H9 (cell line): ENCODE results near the gene MORC4. TPM values are rescaled to one million over a fixed set of nuclear protein-coding genes. Genes with fewer than 3 reads are reported as not detected.
A peak's percentile ranks its signal among the peaks of the same experiment; 100 is the strongest.

ENCODE experiments used
- DNase-seq: peaks from one replicate; pipeline ENCODE4 v3.0.0-alpha.2; 2017
- H2AFZ ChIP-seq: one replicate; pipeline ENCODE4 v1.6.1; 2013; ENCODE audit warnings: mild to moderate bottlenecking, low read length, control low read depth, moderate library complexity
- H2AK5ac ChIP-seq: 2 replicates; pipeline ENCODE4 v1.6.1; 2013; ENCODE audit warnings: low read length, control low read depth, mixed read lengths; ENCODE audit not compliant: insufficient read length
- H2BK120ac ChIP-seq: one replicate; pipeline ENCODE4 v1.6.1; 2013; ENCODE audit warnings: low read depth, mild to moderate bottlenecking, low read length, control low read depth, inconsistent platforms; ENCODE audit not compliant: poor library complexity, severe bottlenecking
- H2BK12ac ChIP-seq: 2 replicates; pipeline ENCODE4 v1.6.1; 2013; ENCODE audit warnings: low read length, control low read depth, mixed read lengths, low read depth; ENCODE audit not compliant: insufficient read length
- H2BK15ac ChIP-seq: 2 replicates; pipeline ENCODE4 v1.6.1; 2013; ENCODE audit warnings: low read depth, low read length, control low read depth
- H2BK20ac ChIP-seq: one replicate; pipeline ENCODE4 v1.6.1; 2013; ENCODE audit warnings: low read depth, mild to moderate bottlenecking, low read length, control low read depth, inconsistent platforms; ENCODE audit not compliant: poor library complexity, severe bottlenecking
- H2BK5ac ChIP-seq: 2 replicates; pipeline ENCODE4 v1.6.1; 2013; ENCODE audit warnings: low read length, control low read depth, mixed read lengths; ENCODE audit not compliant: insufficient read length
- H3K14ac ChIP-seq: 2 replicates; pipeline ENCODE4 v1.6.1; 2013; ENCODE audit warnings: low read length, control low read depth; ENCODE audit not compliant: insufficient read depth
- H3K18ac ChIP-seq: 2 replicates; pipeline ENCODE4 v1.6.1; 2013; ENCODE audit warnings: low read depth, mild to moderate bottlenecking, mixed read lengths, low read length, control low read depth; ENCODE audit not compliant: insufficient read length
- H3K23ac ChIP-seq: 2 replicates; pipeline ENCODE4 v1.6.1; 2013; ENCODE audit warnings: low read length, control low read depth, mixed read lengths, low read depth; ENCODE audit not compliant: insufficient read length
- H3K23me2 ChIP-seq: 2 replicates; pipeline ENCODE4 v1.6.1; 2013; ENCODE audit warnings: low read depth, mild to moderate bottlenecking, mixed read lengths, low read length, control low read depth; ENCODE audit not compliant: insufficient read length, poor library complexity, severe bottlenecking
- H3K27ac ChIP-seq: 2 replicates; pipeline ENCODE4 v1.5.1; 2013; ENCODE audit warnings: low read length, control low read depth, mixed read lengths, low read depth; ENCODE audit not compliant: insufficient read length
- H3K27me3 ChIP-seq: 2 replicates; pipeline ENCODE4 v1.6.1; 2013; ENCODE audit warnings: low read length, control low read depth, inconsistent platforms; ENCODE audit not compliant: insufficient read depth
- H3K4ac ChIP-seq: 2 replicates; pipeline ENCODE4 v1.6.1; 2013; ENCODE audit warnings: low read depth, mild to moderate bottlenecking, control low read depth, inconsistent platforms, low read length, moderate library complexity
- H3K4me1 ChIP-seq: 2 replicates; pipeline ENCODE4 v1.6.1; 2013; ENCODE audit warnings: low read length, control low read depth, inconsistent platforms; ENCODE audit not compliant: insufficient read depth
- H3K4me2 ChIP-seq: 2 replicates; pipeline ENCODE4 v1.6.1; 2013; ENCODE audit warnings: low read length, control low read depth, mixed read lengths; ENCODE audit not compliant: insufficient read length, insufficient read depth
- H3K56ac ChIP-seq: 2 replicates; pipeline ENCODE4 v1.6.1; 2013; ENCODE audit warnings: low read depth, mild to moderate bottlenecking, mixed read lengths, low read length, control low read depth; ENCODE audit not compliant: insufficient read length
- H3K79me1 ChIP-seq: 2 replicates; pipeline ENCODE4 v1.6.1; 2013; ENCODE audit warnings: low read depth, mild to moderate bottlenecking, moderate library complexity, low read length, control low read depth, inconsistent platforms; ENCODE audit not compliant: insufficient read depth, poor library complexity, severe bottlenecking
- H3K79me2 ChIP-seq: 2 replicates; pipeline ENCODE4 v1.6.1; 2013; ENCODE audit warnings: low read length, control low read depth, inconsistent platforms; ENCODE audit not compliant: insufficient read depth
- H3K9ac ChIP-seq: 2 replicates; pipeline ENCODE4 v1.6.1; 2013; ENCODE audit warnings: low read length, control low read depth, mixed read lengths; ENCODE audit not compliant: insufficient read length; ENCODE audit errors: extremely low read depth
- H3K9me3 ChIP-seq: one replicate; pipeline ENCODE4 v1.6.1; 2013; ENCODE audit warnings: low read depth, low read length, inconsistent platforms; ENCODE audit not compliant: control insufficient read depth
- H3T11ph ChIP-seq: one replicate; pipeline ENCODE4 v1.6.1; 2013; ENCODE audit warnings: mild to moderate bottlenecking, low read length, control low read depth, inconsistent platforms
- H4K20me1 ChIP-seq: one replicate; pipeline ENCODE4 v1.6.1; 2013; ENCODE audit not compliant: control insufficient read depth, insufficient read length, insufficient read depth
- H4K5ac ChIP-seq: 2 replicates; pipeline ENCODE4 v1.6.1; 2013; ENCODE audit warnings: low read depth, mild to moderate bottlenecking, mixed read lengths, low read length, control low read depth; ENCODE audit not compliant: insufficient read length
- H4K8ac ChIP-seq: replicated peaks from 2 replicates; pipeline ENCODE4 v1.6.1; 2013; ENCODE audit warnings: low read length, control low read depth, mixed read lengths, low read depth; ENCODE audit not compliant: insufficient read length
- H4K91ac ChIP-seq: 2 replicates; pipeline ENCODE4 v1.6.1; 2013; ENCODE audit warnings: low read depth, mild to moderate bottlenecking, moderate library complexity, mixed read lengths, low read length, control low read depth; ENCODE audit not compliant: insufficient read length
- H3K27ac Mint-ChIP-seq, 3 experiments: 2 replicates in 2 of 3; 3 replicates in 1 of 3; pipeline ENCODE4 v1.8.0; 2020 to 2021; ENCODE audit warnings: mixed read lengths in 3 of 3, mild to moderate bottlenecking in 1 of 3, moderate library complexity in 1 of 3
- H3K27me3 Mint-ChIP-seq: 2 replicates; pipeline ENCODE4 v1.8.0; 2021; ENCODE audit warnings: low read depth, mild to moderate bottlenecking, moderate library complexity, mixed read lengths
- H3K36me3 Mint-ChIP-seq, 3 experiments: 2 replicates in 2 of 3; 3 replicates in 1 of 3; pipeline ENCODE4 v1.8.0; 2020 to 2021; ENCODE audit warnings: low read depth in 3 of 3, mixed read lengths in 3 of 3; ENCODE audit not compliant: insufficient read depth in 1 of 3
- H3K4me1 Mint-ChIP-seq, 2 experiments: 2 replicates each; pipeline ENCODE4 v1.8.0; 2020; ENCODE audit warnings: mixed read lengths in 2 of 2
- H3K4me3 Mint-ChIP-seq, 2 experiments: 2 replicates in 1 of 2; 3 replicates in 1 of 2; pipeline ENCODE4 v1.8.0; 2020 to 2021; ENCODE audit warnings: mild to moderate bottlenecking in 2 of 2, mixed read lengths in 2 of 2, moderate library complexity in 1 of 2
- H3K9me3 Mint-ChIP-seq, 2 experiments: 2 replicates in 1 of 2; 3 replicates in 1 of 2; pipeline ENCODE4 v1.8.0; 2020; ENCODE audit warnings: mild to moderate bottlenecking in 2 of 2, mixed read lengths in 2 of 2, moderate library complexity in 1 of 2
- WGBS: extraction: QIAGEN DNeasy Blood & Tissue Kit; methylation state at CpG from one replicate; pipeline ENCODE4 v1.1.7; 2013; ENCODE audit warnings: missing lambda C conversion rate, low lambda C conversion rate, mixed read lengths; ENCODE audit not compliant: insufficient read length; ENCODE audit errors: extremely low coverage; 5-methylcytosine and 5-hydroxymethylcytosine counted together
- total RNA-seq: library from RNA; stranded (reverse); gene quantifications from 2 replicates; pipeline ENCODE4 v1.2.1, GENCODE V29; 2021
- TF ChIP-seq, protein P1 (sequence below): fragments of 200-600 bp; sonication (generic); conservative IDR thresholded peaks from 3 replicates; pipeline ENCODE4 v1.8.0; 2021; ENCODE audit warnings: antibody characterized with exemption, mild to moderate bottlenecking

Gene MORC4
- total RNA-seq, 1 experiment from 2014 or later: 4.3 TPM

DNA sequence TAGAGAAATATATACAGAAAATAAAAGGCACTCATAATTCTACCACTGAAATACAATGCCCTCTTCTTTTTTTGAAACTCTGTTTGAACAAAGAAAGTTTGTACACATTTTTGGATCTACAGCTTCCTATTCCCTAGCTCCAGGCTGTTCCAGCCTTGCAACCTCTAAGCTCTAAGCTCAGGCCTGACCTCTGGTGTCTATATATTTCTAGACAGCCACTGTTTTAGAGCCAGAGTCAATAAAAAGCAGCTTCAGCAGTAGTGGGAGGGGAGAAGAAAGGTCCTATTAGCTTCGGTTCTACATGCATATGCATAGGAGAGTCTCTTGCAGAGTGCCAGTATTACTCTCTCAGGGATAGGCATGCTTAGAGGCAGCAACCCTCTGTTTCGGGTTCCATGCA, 40.1 kb downstream of the MORC4 start:
- no peak overlapping the region for H3K23ac ChIP-seq
- TF ChIP-seq, protein P1, sequence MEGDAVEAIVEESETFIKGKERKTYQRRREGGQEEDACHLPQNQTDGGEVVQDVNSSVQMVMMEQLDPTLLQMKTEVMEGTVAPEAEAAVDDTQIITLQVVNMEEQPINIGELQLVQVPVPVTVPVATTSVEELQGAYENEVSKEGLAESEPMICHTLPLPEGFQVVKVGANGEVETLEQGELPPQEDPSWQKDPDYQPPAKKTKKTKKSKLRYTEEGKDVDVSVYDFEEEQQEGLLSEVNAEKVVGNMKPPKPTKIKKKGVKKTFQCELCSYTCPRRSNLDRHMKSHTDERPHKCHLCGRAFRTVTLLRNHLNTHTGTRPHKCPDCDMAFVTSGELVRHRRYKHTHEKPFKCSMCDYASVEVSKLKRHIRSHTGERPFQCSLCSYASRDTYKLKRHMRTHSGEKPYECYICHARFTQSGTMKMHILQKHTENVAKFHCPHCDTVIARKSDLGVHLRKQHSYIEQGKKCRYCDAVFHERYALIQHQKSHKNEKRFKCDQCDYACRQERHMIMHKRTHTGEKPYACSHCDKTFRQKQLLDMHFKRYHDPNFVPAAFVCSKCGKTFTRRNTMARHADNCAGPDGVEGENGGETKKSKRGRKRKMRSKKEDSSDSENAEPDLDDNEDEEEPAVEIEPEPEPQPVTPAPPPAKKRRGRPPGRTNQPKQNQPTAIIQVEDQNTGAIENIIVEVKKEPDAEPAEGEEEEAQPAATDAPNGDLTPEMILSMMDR: peak; percentile 43; the same call in 2 of the 3 replicates
- Mint-ChIP-seq H3K27ac (no peak overlapping the region), H3K36me3 (peaks cover 2 to 18% (median 14%) of the 10 kb centered on the region in 3 experiments; a peak in 5 of 7 replicates), H3K9me3 (peaks cover 0 to 45% of the 10 kb centered on the region in 2 experiments; a peak in 2 of 5 replicates), H3K27me3 (no peaks in the 10 kb centered on the region), H3K4me3 (no peak overlapping the region), H3K4me1 (no peaks in the 10 kb centered on the region)
- H3K79me1 ChIP-seq: no peaks in the 10 kb centered on the region
- H2BK12ac ChIP-seq: no peak overlapping the region
- H4K8ac ChIP-seq: no peak overlapping the region
- H4K20me1 ChIP-seq: no peaks in the 10 kb centered on the region
- H3K4me2 ChIP-seq: no peak overlapping the region
- no peak for DNase-seq
- no peak overlapping the region for H3T11ph ChIP-seq
- no peaks in the 10 kb centered on the region for H3K23me2 ChIP-seq
- no peak overlapping the region for H3K14ac ChIP-seq
- no peak overlapping the region for H2BK120ac ChIP-seq
- H4K5ac ChIP-seq: no peak overlapping the region
- no peak overlapping the region for H3K9ac ChIP-seq
- H4K91ac ChIP-seq: no peak overlapping the region
- H3K18ac ChIP-seq: no peak overlapping the region
- H3K4me1 ChIP-seq: no peaks in the 10 kb centered on the region
- H3K56ac ChIP-seq: no peak overlapping the region
- H3K27ac ChIP-seq: no peak overlapping the region
- H3K79me2 ChIP-seq: no peaks in the 10 kb centered on the region
- WGBS: no CpG with 5 or more reads among the region's 2 CpGs
- no peak overlapping the region for H2BK5ac ChIP-seq
- H3K4ac ChIP-seq: no peak overlapping the region
- no peak overlapping the region for H2AFZ ChIP-seq
- no peak overlapping the region for H2BK15ac ChIP-seq
- no peaks in the 10 kb centered on the region for H3K9me3 ChIP-seq
- H2AK5ac ChIP-seq: no peak overlapping the region
- no peaks in the 10 kb centered on the region for H3K27me3 ChIP-seq
- no peak overlapping the region for H2BK20ac ChIP-seq
